ENCODE measurements around the gene CBR3. TPM values are rescaled to one million over a fixed set of nuclear protein-coding genes. Genes with fewer than 3 reads are reported as not detected.

Gene CBR3
- total RNA-seq, 1 experiment from 2014 or later, result 1.6 TPM

DNA sequence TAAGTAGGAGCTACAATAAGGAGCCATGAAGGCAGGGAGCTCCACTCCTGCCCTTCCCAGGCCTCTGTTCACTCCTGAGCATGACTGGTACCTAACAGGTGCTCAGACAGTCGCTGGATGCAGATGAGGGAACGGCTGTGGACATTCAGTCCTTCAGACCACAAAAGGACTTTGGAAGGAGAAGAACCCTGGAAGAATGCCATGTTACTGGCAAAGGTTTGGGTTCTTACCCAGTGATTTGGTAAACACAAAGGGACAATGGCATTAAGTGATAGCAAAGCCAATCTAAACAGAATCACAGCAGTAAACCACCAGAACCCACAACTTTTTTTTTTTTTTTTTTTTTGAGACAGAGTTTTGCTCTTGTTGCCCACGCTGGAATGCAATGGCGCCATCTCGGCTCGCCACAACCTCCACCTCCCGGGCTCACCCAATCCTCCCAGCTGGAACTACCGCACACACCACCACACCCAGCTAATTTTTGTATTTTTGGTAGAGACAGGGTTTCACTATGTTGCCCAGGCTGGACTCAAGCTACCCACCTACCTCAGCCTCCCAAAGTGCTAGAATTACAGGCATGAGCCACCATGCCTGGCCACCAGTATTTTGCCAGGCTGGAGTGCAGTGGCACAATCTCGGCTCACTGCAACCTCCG is 7.5 kb upstream of the CBR3 start:
- Histone ChIP-seq H3K36me3 (ENCODE audit: control insufficient read depth, insufficient read depth, low read length) (no peaks in the 10 kb centered on the region), H3K27me3 (ENCODE audit: control insufficient read depth, insufficient read depth, low read length) (no peaks in the 10 kb centered on the region), H3K9me3 (ENCODE audit: control insufficient read depth, insufficient read depth, low read depth, low read length) (no peaks in the 10 kb centered on the region), H3K27ac (ENCODE audit: low read length) (no peak overlapping the region), H3K4me1 (ENCODE audit: control insufficient read depth, insufficient read depth, low read length) (no peaks in the 10 kb centered on the region), H3K4me3 (ENCODE audit: low read depth in 2 of 2, low read length in 2 of 2) (no peak overlapping the region)
- no TSS peak for BruUV-seq (replicated peaks)
- CTCF ChIA-PET, result interaction anchor here (0.6 to 1.2 kb wide), 4 partner anchors 10 to 768 kb away, joined by 3 to 6 read pairs (median 4); no protein-coding TSS in a partner anchor
- ATAC-seq (no peak), DNase-seq (ENCODE audit: low read depth, low spot score) (no peak)
- TF ChIP-seq, protein P1, sequence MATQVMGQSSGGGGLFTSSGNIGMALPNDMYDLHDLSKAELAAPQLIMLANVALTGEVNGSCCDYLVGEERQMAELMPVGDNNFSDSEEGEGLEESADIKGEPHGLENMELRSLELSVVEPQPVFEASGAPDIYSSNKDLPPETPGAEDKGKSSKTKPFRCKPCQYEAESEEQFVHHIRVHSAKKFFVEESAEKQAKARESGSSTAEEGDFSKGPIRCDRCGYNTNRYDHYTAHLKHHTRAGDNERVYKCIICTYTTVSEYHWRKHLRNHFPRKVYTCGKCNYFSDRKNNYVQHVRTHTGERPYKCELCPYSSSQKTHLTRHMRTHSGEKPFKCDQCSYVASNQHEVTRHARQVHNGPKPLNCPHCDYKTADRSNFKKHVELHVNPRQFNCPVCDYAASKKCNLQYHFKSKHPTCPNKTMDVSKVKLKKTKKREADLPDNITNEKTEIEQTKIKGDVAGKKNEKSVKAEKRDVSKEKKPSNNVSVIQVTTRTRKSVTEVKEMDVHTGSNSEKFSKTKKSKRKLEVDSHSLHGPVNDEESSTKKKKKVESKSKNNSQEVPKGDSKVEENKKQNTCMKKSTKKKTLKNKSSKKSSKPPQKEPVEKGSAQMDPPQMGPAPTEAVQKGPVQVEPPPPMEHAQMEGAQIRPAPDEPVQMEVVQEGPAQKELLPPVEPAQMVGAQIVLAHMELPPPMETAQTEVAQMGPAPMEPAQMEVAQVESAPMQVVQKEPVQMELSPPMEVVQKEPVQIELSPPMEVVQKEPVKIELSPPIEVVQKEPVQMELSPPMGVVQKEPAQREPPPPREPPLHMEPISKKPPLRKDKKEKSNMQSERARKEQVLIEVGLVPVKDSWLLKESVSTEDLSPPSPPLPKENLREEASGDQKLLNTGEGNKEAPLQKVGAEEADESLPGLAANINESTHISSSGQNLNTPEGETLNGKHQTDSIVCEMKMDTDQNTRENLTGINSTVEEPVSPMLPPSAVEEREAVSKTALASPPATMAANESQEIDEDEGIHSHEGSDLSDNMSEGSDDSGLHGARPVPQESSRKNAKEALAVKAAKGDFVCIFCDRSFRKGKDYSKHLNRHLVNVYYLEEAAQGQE (IDR thresholded peaks at IDR 0.05; ENCODE audit: insufficient read depth in 1 of 2, low read depth in 2 of 2, low read length in 1 of 2), result no peak
- TF ChIP-seq TCF7L2 (IDR thresholded peaks at IDR 0.05; ENCODE audit: low read depth, low read length) (no peak), POLR2AphosphoS5 (IDR thresholded peaks at IDR 0.05; ENCODE audit: low read depth, low read length) (no peak), SIN3A (IDR thresholded peaks at IDR 0.05; ENCODE audit: borderline replicate concordance, insufficient read depth, low read depth, low read length) (no peak)
- TF ChIP-seq, protein P2, sequence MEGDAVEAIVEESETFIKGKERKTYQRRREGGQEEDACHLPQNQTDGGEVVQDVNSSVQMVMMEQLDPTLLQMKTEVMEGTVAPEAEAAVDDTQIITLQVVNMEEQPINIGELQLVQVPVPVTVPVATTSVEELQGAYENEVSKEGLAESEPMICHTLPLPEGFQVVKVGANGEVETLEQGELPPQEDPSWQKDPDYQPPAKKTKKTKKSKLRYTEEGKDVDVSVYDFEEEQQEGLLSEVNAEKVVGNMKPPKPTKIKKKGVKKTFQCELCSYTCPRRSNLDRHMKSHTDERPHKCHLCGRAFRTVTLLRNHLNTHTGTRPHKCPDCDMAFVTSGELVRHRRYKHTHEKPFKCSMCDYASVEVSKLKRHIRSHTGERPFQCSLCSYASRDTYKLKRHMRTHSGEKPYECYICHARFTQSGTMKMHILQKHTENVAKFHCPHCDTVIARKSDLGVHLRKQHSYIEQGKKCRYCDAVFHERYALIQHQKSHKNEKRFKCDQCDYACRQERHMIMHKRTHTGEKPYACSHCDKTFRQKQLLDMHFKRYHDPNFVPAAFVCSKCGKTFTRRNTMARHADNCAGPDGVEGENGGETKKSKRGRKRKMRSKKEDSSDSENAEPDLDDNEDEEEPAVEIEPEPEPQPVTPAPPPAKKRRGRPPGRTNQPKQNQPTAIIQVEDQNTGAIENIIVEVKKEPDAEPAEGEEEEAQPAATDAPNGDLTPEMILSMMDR (IDR thresholded peaks at IDR 0.05), result no peak
- POLR2A ChIA-PET, result no interaction called here
- intact Hi-C loops (cut with micrococcal nuclease; ENCODE audit: unreplicated experiment), result no loop called here
- in situ Hi-C loops (cut with HindIII; ENCODE audit: low pct_unique_long_range_greater_than_20kb, low sequenced_read_pairs), result no loop called here

DNA sequence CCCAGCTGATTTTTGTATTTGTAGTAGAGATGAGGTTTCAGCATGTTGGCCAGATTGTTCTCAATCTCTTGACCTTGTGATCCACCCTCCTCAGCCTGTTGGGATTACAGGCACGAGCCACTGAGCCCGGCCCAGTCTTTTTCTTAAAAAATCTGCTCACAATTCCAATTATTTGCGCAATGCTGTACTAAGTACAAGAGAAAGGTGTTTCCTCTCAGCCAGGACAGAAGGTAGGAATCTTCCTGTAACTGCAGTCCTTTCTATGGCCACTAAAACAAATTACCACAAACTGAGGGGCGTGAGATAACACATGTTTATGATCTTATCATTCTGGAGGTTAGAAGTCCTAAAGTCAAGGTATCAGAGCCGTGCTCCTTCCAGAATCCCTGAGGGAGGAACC is 6.9 kb upstream of the CBR3 start:
- no peak for DNase-seq (ENCODE audit: low read depth, low spot score)
- Histone ChIP-seq H3K4me1 (ENCODE audit: control insufficient read depth, insufficient read depth, low read length) (no peaks in the 10 kb centered on the region), H3K36me3 (ENCODE audit: control insufficient read depth, insufficient read depth, low read length) (no peaks in the 10 kb centered on the region), H3K9me3 (ENCODE audit: control insufficient read depth, insufficient read depth, low read depth, low read length) (no peaks in the 10 kb centered on the region), H3K27ac (ENCODE audit: low read length) (no peak overlapping the region), H3K4me3 (ENCODE audit: low read depth in 2 of 2, low read length in 2 of 2) (no peak overlapping the region), H3K27me3 (ENCODE audit: control insufficient read depth, insufficient read depth, low read length) (no peaks in the 10 kb centered on the region)
- no peak for ATAC-seq
- CTCF ChIA-PET, result interaction anchor here (0.7 kb wide), 1 partner anchor 768 kb away, joined by 3 read pairs; no protein-coding TSS in a partner anchor
- POLR2A ChIA-PET, result no interaction called here
- in situ Hi-C loops (cut with HindIII; ENCODE audit: low pct_unique_long_range_greater_than_20kb, low sequenced_read_pairs), result no loop called here
- BruUV-seq (replicated peaks), result no TSS peak
- intact Hi-C loops (cut with micrococcal nuclease; ENCODE audit: unreplicated experiment), result no loop called here
- TF ChIP-seq TCF7L2 (IDR thresholded peaks at IDR 0.05; ENCODE audit: low read depth, low read length), result no peak
- TF ChIP-seq POLR2AphosphoS5 (IDR thresholded peaks at IDR 0.05; ENCODE audit: low read depth, low read length), result no peak

DNA sequence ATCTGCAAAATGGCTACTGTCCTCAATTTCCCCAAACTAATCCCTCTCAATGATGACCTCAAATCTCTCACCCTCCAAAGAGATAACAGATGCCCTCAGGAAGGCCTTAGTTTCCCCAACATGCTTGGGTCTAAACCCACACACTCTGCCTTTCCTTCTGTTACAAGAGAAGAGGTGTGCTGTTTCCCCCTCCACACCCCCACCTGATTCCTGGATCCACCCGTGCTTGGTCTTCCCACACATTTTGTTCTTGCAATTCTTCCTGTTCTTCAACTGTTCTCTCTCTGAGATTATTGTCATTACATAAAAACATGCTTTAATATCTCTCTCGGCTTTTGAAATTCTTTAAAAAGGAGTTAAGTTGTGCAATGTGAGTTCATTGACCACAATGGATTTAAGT is 5.7 kb upstream of the CBR3 start:
- Histone ChIP-seq H3K9me3 (ENCODE audit: control insufficient read depth, insufficient read depth, low read depth, low read length) (no peaks in the 10 kb centered on the region), H3K4me3 (ENCODE audit: low read depth in 2 of 2, low read length in 2 of 2) (no peak overlapping the region), H3K27ac (ENCODE audit: low read length) (no peak overlapping the region), H3K4me1 (ENCODE audit: control insufficient read depth, insufficient read depth, low read length) (peaks cover under 1% of the 10 kb centered on the region; the same call in 1 of the 2 replicates), H3K36me3 (ENCODE audit: control insufficient read depth, insufficient read depth, low read length) (no peaks in the 10 kb centered on the region), H3K27me3 (ENCODE audit: control insufficient read depth, insufficient read depth, low read length) (no peaks in the 10 kb centered on the region)
- intact Hi-C loops (cut with micrococcal nuclease; ENCODE audit: unreplicated experiment) (no loop called here), in situ Hi-C loops (cut with HindIII; ENCODE audit: low pct_unique_long_range_greater_than_20kb, low sequenced_read_pairs) (no loop called here)
- CTCF ChIA-PET, result no interaction called here
- no TSS peak for BruUV-seq (replicated peaks)
- DNase-seq (ENCODE audit: low read depth, low spot score) (no peak), ATAC-seq (no peak)
- POLR2A ChIA-PET, result no interaction called here
- TF ChIP-seq, protein P1 (IDR thresholded peaks at IDR 0.05; ENCODE audit: insufficient read depth in 1 of 2, low read depth in 2 of 2, low read length in 1 of 2), result no peak
- TF ChIP-seq POLR2AphosphoS5 (IDR thresholded peaks at IDR 0.05; ENCODE audit: low read depth, low read length), result no peak
- TF ChIP-seq TCF7L2 (IDR thresholded peaks at IDR 0.05; ENCODE audit: low read depth, low read length), result no peak
- no peak for TF ChIP-seq SIN3A (IDR thresholded peaks at IDR 0.05; ENCODE audit: borderline replicate concordance, insufficient read depth, low read depth, low read length)
- TF ChIP-seq, protein P2 (IDR thresholded peaks at IDR 0.05), result no peak
